Activated naive CD4-positive, alpha-beta T cell (primary cell): ENCODE data around the gene FMO5.
A peak's percentile ranks its signal among the peaks of the same experiment; 100 is the strongest.
"Not testable (repeated sequence)": the region's sequence is repeated elsewhere in the genome, so short reads cannot be mapped to it uniquely, and the experiment has no call there.

Experiments
- DNase-seq, 4 experiments: peaks; one replicate each; lab custom pipeline; 2025; lab: John Stamatoyannopoulos, UW

Gene FMO5

DNA sequence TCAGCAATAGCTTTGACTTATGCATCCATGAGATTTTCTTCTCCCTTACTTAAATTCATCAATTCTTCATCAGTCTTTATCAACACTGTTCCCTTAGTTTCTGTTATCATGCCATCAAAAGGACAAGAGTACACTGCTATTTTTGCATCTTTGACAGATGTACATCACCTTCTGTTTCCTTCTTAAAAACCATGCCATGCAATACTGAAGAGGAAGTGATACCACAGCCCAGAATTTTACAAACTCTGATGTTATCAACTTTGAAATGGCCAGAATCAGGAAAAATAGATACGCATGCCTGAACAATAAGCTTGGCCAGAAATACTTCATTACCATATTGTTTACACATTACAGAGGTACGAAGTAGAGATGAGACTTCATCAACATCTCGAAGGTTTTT, 21.1 kb downstream of the FMO5 start:
- no peak for DNase-seq

GRCh38 chr1:147202576-147202975, 22.6 kb downstream of the FMO5 start:
- DNase-seq: no peak

GRCh38 chr1:147201786-147202185, 23.4 kb downstream of the FMO5 start:
- DNase-seq: no peak

GRCh38 chr1:147201276-147201675, 23.9 kb downstream of the FMO5 start:
- DNase-seq: no peak

- DNase-seq: not testable (repeated sequence)
Observed at GRCh38 chr1:147197324-147197723, 27.8 kb downstream of the FMO5 start.

- DNase-seq: no peak
Observed at GRCh38 chr1:147189514-147189913, 35.6 kb downstream of the FMO5 start.

- no peak for DNase-seq
Observed at GRCh38 chr1:147185432-147185831, 39.7 kb downstream of the FMO5 start.

GRCh38 chr1:147177611-147178380, 47.3 kb downstream of the FMO5 start:
- no peak for DNase-seq

DNA sequence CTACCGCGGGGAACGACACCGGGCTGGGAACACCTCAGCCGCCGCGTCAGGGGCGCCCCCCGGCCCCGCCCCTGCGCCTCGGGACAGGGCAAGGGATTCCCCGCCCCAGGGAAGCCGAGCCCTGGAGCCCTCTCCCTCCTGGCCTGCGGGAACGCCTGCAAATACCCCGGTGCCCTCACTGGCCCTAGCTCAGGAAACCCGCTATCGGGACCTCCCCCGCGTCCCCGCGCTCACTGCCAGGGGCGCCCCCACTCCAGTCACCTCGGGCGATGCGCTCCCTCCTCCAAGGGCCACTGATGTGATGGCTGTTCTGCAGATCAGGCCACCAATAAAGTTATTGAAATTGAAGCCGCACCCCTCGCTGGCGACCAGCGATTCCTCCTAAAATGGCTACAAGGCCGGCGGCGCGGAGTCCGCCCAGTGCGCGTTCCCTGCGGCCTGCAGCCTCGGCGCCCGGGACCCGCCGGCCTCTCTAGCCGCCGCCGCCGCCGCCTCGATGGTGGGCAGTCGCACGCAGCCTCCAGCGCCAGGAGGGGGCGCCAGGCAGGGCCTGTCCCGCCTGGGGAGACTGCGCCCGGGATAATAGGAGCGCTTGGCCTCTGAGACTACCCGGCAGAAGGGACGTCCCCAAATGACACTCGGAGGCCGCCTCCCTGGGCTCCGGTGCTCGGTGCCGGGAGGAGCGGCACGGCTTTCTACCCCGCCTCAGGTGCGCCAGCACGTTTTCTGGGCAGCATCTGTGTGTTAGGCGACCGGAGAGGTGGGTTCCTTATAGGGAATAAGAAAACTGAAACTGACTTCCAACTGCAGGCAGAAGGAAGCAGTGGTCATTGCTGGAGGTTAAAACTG, 52.7 kb downstream of the FMO5 start, which contains the start of gene PRKAB2:
Gene PRKAB2, minus strand, starts transcription at position 303 of the 849 bp plus-strand sequence. CDS start 326 bp downstream, outside the sequence.
- DNase-seq: peak; percentile 62 to 77 (median 66)

DNA sequence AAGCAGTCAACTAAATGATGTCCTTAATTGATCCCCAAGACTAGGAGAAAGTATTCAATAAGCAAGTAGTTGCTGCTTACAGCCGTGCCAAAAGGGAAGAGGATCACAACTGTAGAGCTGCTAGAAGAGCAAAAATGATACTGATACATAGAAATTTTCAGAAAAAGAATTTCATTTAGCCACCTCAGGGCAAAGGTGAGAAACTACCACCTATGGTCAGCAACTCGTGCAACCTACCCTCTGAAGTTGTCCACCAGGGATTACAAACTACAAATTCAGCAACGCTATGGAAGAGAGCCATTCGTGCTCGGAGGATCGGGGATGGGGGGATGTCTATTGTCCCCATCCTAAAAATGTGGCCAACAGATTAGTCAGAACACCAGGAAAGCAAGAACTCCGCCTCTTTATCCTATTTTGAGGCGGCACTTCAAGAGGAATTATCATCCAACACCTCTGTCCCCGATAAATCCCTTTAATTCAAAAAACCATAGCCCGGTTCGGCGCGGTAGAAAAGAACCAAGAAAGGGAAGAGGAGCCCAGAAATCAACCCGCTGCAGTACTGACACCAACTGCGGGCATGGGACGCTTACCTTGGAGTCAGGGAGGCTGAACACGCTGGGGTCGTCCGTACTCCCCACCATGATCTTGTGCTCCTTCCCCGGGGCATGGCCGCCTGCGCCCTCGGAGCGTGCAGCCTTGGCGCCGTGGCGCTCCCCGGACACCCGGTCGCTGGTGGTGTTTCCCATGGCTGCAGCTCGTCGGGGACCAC, 53.6 kb downstream of the FMO5 start:
- DNase-seq: peak in 1 of 4 experiments; percentile 42

- DNase-seq: no peak
Observed at GRCh38 chr1:147169840-147170674, 55.1 kb downstream of the FMO5 start.

DNA sequence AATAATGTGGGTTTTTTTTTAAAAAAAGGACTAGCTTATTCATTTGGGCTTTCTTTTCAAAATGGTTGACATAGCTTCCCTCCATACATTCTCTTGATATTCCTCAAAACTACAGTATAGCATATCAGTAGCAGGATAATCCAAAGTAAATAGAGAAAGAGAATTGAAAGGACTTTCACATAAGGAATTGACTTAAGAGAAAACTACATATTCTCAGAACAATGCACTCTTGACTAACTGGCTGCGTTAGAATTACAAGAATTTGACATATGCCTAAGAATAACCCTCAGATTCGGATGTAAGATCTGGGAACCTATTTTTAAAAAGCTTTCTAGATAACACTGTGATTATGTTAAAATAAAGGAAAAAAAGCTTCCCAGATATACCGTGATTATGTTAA, 56.0 kb downstream of the FMO5 start:
- DNase-seq: no peak

DNA sequence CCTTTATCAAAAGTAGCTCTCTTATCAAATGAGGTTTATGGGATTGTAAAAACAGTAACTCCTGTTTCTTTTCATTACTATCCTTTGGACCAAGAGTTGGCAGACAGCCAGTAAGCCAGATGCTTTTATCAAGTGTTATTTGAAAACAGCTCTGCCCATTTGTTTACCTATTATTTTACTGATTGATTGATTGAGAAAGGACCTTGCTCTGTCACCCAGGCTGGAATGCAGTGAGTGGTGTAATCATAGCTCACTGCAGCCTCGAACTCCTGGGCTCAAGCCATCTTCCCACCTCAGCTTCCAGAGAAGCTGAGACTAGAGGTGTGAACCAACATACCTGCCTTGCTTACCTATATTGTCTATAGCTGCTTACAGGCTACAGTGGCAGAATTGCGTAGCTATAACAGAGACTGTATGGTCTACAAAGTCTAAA, 56.5 kb downstream of the FMO5 start:
- DNase-seq: no peak

DNA sequence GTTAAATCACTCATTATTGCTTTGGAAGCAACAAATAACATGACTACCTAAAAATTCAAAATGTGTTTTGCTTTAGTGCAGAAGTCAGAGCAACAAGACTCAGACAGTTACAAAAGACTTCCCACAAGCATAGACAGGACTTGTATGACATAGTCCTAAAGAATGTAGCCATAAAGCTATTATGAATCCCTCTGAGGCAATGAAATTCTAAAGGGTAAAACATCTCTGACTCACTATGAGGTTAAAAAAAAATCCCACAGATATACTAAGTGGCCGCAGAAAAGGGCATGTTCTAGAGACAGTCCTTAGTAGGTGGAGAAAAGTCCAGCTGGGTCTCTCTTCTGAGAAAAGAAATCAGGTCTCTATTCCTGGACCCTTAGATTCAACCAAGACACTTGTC, 57.8 kb downstream of the FMO5 start:
- DNase-seq: no peak

- no peak for DNase-seq
Observed at GRCh38 chr1:147163019-147163418, 62.1 kb downstream of the FMO5 start.

DNA sequence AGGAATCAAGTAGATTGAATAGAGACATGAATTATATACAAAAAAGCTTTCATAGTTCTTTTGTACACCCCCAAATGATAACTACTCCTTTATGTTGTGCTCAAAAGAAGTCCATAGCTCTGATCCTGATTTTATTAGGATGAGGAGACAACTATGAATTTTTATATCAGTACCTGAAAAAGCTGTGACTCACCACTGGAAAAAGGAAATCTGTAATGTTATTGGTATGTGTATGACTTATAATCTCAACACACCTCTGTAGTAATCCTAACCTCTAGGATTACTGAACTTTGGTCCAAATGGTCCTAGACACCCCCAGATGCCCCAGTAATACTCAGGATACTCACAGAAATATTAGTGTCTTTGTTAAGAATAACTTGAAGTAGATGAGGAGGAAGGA, 63.0 kb downstream of the FMO5 start:
- DNase-seq: no peak

DNA sequence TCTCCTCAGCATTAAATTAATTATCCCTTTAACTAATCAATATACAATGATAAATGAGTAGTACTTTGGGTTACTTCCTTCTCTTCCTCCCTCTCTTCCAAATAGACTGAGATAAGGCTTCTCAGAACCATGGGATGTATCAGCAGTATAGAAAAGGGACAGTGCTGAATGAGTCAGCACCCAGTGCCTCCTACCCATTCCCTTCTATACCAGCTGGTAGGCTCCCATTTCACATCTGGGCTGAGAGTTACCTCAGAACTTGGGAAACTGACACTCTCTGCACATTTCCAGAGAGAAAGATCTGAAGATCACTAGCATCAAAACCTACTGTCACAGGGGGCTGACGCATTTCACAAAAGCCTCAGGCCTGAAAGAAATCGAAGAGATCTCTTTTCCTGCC, 68.0 kb downstream of the FMO5 start:
- DNase-seq: not testable (repeated sequence)

DNA sequence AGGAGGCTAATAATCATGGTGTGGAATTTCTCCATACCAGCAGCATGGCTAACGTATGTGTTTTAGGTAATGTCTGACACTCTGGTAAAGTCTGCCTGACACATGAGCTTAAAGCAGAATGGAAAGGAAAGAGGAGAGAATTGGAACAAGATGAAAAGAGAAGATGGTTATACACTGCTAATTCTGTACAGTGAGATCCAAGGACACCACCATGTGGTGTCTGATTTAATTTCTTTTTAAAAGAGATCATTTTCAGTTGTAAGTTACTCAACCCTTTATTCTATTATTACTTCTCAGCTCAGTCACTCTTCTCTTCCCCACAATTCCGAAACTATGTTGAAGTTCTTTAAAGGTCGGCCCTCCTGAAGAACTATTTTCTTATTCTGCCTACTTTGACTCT, 68.5 kb downstream of the FMO5 start:
- no peak for DNase-seq

DNA sequence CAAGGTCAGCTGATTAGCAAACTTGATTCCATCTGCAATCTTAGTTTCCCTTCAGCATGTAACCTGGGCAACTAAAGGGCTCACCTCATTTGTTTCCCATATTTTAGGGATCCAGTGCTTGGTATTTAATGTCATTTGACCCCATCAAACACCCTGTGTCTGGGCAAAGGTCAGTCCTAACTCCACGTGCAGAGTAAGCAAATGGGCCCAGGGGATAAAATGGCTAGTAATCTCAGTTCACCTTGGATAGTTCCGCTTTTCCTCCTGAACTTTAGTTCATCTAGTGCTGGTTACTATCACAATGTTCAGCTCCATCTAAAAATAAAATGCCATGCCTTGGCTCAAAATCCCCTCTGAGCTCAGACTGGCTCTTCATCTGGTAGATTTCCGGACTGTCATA, 72.4 kb downstream of the FMO5 start:
- DNase-seq: no peak

DNA sequence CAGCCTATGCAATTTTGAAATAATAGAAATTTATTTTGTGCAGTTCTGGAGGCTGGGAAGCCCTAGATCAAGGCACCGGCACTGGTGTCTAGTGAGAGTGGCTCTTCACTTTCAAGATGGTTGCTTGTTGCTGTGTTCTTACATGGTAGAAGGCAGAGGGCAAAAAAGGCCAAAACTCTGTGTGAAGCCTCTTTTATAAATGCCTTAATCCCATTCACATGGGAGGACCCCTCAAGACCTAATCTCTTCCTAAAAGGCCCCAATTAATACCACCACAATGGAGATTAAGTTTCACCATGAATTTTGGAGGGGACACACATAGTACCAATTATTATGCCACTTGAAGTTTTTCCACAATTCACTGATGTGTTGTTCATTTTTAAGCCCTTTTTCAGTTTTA, 73.9 kb downstream of the FMO5 start:
- DNase-seq: no peak

- no peak for DNase-seq
Observed at GRCh38 chr1:147142886-147143285, 82.3 kb downstream of the FMO5 start.
